Tibial nerve (tissue), 4 donors: ENCODE results near the gene ZWILCH.

Experiments
- CTCF ChIP-seq, 5 experiments: fragments of 200-600 bp in 3 of 5; fragments of 450-650 bp in 2 of 5; sonication (generic) in 3 of 5; IDR thresholded peaks; one replicate each; pipeline ENCODE4 v1.5.1; 2016 to 2019; ENCODE audit warnings: antibody characterized with exemption in 5 of 5, mild to moderate bottlenecking in 3 of 5, moderate library complexity in 2 of 5
- EP300 ChIP-seq, 2 donors: sonication (generic); formaldehyde crosslinking; IDR thresholded peaks; one replicate each; pipeline ENCODE4 v1.6.1; 2017; ENCODE audit warnings: antibody characterized with exemption in 2 of 2, mild to moderate bottlenecking in 1 of 2
- POLR2A ChIP-seq, 2 donors: fragments of 450-650 bp; IDR thresholded peaks; one replicate each; pipeline ENCODE4 v1.6.1; 2017; ENCODE audit warnings: antibody characterized with exemption in 2 of 2, mild to moderate bottlenecking in 2 of 2, moderate library complexity in 2 of 2

DNA sequence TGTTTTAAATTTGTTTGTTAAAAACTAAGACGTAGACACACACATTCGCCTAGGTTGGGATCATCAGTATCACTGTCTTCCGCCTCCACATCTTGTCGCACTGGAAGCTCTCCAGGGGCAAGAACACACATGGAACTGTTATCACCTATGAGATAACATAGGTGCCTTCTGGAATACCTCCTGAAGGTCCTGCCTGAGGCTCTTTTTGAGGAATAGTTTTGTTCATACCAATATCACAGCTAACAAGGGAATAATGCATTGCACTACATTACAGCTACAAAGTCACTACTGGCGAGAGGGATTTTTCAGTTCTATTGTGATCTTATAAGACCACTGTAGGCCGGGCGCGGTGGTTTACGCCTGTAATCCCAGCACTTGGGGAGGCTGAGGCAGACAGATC lies 29.9 kb downstream of the ZWILCH start:
- TF ChIP-seq CTCF (IDR thresholded peaks at IDR 0.05) = no peak
- no peak for TF ChIP-seq POLR2A (IDR thresholded peaks at IDR 0.05)
- TF ChIP-seq EP300 (IDR thresholded peaks at IDR 0.05) = no peak
